GM19239 (cell line): Measurements from ENCODE around the gene REPS1.
"Not testable (repeated sequence)": the region's sequence is repeated elsewhere in the genome, so short reads cannot be mapped to it uniquely, and the experiment has no call there.

Source experiments
- DNase-seq: peaks from one replicate; pipeline ENCODE4 v3.0.0; 2011; ENCODE audit warnings: low spot score; ENCODE audit not compliant: insufficient read length
- FAIRE-seq: peaks from 2 replicates; lab custom pipeline; 2011; peaks lifted over from hg19 to GRCh38; lab: Jason Lieb, UNC

Gene REPS1, protein sequence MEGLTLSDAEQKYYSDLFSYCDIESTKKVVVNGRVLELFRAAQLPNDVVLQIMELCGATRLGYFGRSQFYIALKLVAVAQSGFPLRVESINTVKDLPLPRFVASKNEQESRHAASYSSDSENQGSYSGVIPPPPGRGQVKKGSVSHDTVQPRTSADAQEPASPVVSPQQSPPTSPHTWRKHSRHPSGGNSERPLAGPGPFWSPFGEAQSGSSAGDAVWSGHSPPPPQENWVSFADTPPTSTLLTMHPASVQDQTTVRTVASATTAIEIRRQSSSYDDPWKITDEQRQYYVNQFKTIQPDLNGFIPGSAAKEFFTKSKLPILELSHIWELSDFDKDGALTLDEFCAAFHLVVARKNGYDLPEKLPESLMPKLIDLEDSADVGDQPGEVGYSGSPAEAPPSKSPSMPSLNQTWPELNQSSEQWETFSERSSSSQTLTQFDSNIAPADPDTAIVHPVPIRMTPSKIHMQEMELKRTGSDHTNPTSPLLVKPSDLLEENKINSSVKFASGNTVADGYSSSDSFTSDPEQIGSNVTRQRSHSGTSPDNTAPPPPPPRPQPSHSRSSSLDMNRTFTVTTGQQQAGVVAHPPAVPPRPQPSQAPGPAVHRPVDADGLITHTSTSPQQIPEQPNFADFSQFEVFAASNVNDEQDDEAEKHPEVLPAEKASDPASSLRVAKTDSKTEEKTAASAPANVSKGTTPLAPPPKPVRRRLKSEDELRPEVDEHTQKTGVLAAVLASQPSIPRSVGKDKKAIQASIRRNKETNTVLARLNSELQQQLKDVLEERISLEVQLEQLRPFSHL

DNA sequence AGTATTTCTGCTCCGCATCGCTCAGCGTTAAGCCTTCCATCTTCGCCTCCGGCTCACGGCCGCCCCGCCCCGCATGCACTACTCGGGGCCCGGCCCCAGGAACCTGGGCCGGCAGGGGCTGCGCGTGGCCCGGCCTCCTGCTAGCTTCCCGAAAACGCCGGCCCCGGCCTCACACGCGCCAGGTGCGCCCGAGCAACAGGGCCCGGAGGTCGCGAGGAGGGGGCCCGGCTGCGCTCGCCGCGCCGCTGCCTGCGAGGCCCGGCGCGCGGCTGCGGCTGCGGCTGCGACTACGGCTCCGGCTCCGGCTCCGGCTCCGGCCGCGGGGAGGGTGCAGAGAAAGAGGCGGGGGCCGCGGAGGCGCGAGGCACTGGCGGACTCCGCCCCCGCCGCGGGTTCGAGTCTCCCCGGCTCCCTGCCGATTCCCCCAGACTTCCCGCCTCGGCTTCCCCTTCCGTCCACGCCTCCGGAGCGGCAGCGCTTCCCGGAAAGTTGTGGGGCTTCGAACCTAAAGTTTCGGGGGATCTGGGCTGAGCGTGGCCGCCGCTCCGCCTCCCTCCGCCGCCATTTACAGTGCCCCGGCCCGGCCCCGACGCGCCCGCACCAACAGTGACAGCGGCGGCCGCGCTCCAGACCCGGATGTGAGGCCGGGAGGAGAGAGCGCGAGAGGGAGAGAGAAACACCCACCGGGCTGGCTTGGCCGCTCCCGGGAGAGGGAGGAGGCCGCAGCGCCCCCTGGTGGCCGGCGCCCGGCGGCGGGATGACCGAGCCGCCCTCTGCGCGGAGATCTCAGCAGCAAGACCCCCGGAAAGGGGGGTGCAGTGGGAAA, at the start of gene REPS1:
Gene REPS1, minus strand, starts transcription at position 611 of the 826 bp plus-strand sequence. Its CDS starts 571 bp downstream, at position 40.
- DNase-seq: peak; percentile 95
- peak; percentile 45 for FAIRE-seq

DNA sequence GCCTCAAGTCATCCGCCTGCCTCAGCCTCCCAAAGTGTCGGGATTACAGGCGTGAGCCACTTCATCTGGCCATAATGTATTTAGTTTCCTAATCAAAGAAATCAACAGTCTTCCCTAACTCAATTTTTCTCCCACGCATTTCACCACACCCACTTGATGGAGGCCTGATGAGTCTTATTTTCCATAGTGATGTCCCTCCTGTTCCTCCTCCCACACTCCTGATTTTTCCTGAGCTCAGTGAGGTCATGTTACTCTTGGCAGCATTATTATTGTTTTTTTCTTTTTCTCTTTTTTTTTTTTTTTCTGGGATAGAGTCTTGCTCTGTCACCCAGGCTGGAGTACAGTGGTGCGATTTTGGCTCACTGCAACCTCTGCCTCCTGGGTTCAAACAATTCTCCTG, 49.4 kb upstream of the REPS1 start:
- DNase-seq: no peak
- FAIRE-seq: no peak

DNA sequence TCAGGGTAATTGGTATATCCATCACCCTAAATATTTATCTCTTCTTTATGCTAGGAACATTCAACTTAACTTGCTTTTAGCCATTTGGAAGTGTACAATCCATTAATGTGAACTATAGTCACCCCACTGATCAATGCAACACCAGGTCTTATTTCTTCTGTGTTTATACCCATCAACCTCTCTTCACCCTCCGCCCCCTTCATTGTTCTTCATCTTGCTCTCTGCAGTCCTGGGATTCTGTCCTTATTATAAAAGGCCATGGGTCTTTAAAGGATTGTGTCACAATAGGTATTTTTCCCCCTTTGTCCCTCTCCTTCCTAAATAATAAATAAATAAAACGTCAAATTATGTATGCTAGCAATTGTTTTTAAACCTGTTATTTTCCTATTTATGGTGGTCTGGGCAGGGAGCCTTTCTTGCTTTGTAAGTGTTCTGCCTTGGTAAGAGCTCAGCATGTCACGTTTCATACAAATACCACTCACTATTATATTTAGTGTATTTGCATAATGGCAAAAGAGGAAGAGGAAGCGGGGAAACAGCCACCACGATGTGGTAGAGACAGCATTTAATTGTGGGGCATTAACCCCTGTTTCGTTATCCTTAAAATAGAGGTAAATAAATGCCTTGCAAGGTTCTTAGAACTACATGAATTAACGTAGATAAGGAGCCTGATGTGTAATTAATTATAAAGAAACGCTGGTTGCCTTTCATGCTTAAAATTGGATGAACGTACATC, 42.3 kb upstream of the REPS1 start:
- peak; percentile 61 for DNase-seq
- peak; percentile 86 for FAIRE-seq

DNA sequence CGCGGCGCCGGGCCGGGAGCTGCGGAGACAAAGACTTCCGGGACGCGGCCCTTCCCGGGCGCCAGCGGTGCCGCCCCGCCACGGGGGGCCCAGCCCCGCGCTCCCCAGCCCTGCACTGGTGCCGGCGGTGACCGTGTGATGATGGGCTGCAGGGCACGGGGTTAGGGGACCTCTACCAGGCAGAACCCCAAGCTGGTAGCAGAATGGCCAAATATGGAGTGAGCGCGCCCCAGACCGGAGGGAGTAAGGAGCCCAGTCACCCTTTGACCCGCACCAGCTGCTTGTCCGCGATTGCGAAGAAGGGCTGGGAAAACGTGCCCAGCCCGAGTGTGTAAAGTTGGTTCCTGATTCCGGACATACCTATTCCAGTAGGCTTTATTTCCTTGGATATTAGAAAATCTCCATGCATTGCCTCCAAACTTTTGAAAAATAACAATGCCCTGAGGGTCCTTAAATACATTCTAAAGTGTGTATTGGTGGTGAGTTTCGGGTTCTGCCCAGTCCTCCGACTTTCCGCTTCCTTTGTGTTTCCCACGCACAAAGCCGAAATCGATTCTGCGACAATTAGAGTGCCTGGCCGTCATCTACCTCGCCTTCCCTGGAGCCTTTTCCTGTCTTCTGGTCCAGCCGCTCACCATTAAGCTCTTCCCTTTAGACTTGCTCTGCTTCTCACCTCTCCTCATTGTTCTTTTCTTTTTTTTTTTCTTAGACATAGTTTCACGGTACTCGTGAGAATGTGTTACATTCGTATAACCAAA, 41.6 kb upstream of the REPS1 start:
- peak; percentile 78 for FAIRE-seq
- no peak for DNase-seq

DNA sequence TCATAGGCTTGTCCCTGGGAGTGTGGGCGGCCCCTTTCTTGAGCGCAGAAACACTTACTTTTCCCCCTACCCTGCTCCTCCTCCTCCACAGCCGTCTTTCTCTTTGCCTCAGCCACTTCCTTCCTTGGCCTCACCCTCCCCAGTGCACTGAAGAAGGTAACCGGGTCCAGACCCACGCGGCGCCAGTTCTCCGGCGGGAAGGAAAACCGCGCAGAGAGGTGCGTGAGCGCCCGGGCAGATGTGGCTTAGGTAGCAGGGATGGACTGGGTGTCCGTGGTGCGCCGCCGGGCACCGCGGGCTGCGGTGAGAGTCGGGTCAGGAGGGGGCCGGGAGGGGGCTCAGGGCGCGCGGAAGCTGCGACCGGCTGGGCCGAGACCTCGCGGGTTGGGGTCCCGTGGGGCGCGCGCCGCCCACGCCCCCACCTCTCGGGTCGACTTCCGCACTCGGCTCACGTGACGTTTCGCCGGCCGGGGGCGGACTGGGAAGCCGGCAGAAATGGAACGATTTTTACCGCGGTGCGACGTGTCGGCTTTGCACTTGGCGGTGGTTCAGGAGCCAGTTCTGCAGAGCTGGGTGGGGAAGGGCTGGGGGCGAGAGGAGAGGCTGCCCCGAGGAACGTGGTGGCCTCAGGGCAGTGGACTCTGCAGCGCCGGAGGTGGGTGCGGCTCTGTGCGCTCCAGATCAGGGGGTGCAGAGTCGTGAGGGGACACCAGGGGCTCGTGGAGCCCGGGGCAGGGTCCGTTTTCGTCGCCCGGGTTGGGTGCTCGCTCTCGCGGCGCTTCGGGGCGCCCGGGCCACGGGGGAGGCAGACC, 40.8 kb upstream of the REPS1 start, which contains the start of gene ABRACL:
Gene ABRACL, plus strand, starts transcription at position 88 of the 812 bp plus-strand sequence. CDS start 5,416 bp downstream, outside the sequence.
- FAIRE-seq (no peak), DNase-seq (peak; percentile 67)

DNA sequence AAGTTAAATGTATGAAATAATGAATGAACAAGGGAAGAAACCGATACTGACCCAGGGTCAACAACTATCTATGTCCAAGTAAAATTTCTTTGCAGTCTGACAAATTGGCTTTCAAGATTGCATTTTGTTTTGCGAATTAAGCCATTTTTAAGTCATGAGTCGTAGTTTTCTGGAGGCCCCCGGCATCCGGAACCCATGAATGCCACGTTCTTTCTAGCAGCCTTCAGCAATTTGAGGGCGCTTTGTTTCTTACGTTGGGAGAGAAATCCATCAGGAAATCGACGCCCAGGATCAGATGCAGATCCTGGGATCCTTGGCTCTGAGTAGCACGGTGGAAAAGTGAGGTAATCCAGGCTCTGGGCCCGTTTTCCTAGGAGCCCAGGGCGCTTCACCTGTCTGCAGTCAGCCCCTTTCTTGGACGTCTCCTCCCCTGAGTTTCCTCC, 40.2 kb upstream of the REPS1 start:
- no peak for FAIRE-seq
- DNase-seq: no peak

DNA sequence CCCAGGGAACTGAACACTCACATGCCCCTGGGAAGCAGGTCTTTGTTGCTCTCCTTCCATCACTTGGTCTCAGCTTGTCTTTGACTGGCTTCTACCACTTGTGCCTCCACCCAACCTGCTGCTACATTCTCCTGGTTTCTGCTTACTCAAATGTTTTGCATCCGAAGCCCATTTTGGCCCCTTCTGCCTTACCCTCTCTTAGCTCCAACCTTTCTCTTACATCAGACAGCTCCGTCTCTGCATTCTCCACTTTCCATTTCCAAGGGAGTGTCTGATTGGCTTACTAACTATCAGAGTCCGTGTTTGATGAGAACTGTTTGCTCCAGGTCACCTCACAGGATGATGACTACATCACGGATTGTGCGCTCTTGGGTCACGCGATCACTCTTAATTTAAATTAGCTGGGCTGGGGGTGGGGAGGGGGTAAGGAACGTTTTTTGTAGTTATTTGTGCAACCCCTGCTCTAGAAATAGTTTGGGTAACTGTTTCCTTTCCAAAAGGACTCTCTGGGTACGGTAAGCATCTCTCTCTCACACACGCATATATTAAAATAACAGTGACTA, 39.6 kb upstream of the REPS1 start:
- peak; percentile 93 for FAIRE-seq

DNA sequence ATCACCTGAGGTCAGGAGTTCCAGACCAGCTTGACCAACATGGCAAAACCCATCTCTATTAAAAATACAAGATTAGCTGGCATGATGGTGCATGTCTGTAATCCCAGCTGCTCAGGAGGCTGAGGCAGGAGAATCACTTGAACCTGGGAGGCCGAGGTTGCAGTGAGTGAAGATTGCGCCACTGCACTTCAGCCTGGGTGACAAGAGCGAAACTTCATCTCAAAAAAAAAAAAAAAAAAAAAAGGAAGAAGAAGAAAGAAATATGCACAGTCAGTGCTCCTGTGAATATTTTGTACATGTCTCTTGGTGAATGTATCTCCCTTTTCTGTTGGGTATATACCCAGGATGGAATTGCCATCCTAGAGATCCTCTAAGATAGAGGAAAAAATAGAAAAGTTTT, 37.4 kb upstream of the REPS1 start:
- not testable (repeated sequence) for FAIRE-seq, DNase-seq

More for the DNA sequence above, 39.6 kb upstream of the REPS1 start:
- no peak for DNase-seq

DNA sequence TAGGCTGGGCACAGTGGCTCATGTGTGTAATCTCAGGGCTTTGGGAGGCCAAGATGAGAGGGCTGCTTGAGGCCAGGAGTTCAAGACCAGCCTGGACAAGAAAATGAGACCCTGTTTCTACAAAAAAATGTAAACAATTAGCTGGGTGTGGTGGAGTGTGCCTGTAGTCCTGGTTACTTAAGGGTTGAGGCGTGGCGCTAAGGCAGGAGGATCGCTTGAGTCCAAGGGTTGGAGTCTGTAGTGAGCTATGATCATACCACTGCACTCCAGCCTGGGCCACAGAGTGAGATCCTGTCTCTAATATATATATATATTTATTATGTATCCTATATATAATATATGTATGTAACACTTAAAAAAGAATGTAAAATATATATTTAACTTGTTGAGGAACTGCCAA, 32.6 kb upstream of the REPS1 start:
- DNase-seq: no peak
- FAIRE-seq: no peak

DNA sequence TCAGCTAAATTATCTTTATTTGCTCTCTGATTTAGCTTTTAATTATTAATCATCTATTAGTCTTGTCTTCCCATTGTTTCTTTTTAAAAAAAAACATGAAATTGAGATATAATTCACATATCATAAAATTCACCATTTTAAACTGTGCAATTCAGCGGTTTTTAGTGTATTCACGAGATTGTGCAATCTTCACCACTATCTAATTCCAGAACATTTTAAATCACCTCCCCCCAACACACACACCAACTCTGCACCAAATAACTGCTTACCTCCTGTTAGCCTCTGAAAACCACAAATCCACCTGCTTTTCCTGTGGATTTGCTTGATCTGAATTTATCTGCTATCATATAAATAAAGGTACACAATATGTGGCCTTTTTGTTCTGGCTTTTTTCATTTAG, 31.7 kb upstream of the REPS1 start:
- FAIRE-seq: no peak

DNA sequence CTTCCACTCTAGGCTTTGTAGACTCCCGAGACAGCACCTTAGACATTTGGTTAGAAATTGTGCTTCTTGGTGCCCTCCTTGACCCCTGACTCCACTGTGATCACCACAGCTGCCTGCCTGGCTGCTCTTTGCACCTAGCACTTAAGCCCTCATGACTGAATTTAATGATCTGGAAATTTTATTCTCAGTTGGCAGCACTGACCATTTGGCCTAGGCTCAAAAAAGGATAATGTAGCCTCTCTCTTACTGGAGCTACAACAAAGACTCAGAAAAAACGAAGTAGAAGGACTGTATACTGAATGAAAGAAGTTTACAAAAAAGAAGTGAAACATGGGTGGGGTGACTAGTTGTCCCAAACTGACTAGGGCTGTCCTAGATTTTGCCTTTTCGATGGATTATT, 29.2 kb upstream of the REPS1 start:
- DNase-seq (no peak), FAIRE-seq (no peak)

More for the DNA sequence above, 31.7 kb upstream of the REPS1 start:
- no peak for DNase-seq

DNA sequence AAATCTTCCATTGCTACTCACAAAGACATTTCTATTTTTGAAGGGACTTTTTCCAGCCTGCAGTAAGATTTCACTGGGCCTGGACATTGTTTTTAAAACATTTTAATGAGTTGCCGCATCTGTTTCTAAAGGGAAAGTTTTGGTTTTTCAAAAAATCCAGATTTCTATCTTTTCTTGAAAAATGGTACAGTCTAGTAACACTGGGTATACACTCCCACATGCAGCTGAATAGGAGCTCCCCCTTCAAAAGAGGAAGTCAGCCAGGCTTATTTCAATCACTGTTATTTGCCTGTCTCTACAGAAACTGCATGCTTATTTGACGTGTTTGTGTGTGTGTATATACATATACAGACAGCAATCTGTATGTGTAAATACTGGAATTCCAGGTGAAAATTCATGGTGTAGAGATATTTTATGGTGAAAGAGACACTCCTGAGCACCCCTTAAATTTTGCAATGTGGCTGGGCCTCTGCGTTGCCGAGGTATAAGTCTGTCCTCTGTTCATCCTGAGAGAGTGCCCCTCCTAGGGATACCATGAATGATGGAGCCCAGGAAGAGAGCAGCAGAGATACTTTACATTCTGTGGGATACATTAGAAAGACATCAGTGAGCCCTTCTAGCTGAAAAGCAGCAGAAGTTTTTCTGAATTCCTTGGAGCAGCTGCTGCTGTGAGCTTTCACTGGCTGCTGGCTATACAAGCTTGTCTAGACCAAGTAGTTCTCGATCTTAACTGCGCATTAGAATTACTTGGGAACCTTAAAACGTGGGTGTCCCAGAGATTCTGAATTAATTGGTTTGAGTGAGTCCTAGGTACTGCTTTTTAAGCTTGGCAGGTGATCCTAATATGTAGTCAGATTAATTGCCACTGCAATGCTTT, 28.5 kb upstream of the REPS1 start:
- FAIRE-seq: no peak
- no peak for DNase-seq

DNA sequence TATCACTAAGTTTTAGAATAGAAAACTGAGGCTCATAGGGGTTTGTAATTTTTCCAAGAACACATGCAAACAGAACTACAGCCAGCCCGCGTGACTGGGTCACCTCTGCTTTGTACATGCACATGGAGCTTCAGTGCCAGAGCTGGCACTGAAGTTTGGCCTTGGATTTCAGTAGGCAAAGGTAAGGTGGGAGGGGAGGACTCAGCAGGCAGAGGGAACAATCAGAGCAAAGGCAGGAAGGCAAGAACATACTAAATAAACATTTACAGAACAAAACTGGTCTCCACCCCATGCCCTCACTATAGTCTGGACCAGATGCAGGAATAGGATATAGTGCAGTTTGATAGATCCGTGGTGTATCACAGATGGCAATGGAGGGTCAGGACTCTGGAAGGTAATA, 26.9 kb upstream of the REPS1 start:
- FAIRE-seq (no peak), DNase-seq (no peak)

DNA sequence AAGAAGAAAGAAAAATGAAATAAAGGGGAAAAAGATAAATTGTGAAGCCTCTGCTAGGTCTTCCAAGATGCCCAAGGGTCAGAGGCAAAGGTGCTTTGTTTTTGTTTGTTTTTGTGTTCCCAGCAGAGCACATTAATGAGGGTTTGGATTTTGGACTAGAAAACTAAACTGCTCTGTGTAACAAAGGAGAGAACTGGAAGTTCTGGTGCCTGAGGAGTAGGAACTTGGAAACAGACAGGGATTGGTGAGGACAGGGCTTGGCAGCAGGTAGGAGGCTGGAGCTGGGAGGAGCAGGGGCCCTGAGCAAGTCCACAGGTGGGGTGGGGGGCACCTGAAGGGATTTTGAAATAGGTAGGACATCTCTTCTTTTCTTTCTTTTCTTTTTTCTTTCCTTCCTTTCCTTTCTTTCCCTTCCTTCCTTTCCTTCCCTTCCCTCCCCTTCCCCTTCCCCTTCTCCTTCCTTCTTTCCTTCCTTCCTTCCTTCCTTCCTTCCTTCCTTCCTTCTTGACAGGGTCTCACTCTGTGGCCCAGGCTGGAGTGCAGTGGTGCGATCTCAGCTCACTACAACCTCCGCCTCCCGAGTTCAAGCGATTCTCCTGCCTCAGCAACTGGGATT, 25.2 kb upstream of the REPS1 start:
- no peak for FAIRE-seq
- no peak for DNase-seq

DNA sequence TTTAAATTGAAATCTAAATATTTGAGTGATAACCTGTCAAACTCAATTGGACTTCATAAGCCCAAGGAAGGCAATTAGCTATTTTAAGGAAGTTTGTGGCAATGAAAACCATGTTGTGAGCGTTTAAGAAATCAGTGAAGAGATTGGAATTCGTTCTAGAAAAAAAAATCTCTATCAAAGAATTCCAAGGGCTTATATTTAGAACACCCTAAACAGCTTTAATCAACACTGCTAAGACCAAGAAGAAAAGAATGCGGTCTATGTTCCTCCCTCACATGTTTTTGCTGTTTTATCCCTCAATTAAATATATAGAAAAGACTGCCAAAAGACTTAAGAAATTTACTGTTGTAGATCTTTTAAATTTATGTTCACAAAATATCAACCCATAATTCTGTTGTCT, 23.9 kb upstream of the REPS1 start:
- DNase-seq (no peak), FAIRE-seq (no peak)

DNA sequence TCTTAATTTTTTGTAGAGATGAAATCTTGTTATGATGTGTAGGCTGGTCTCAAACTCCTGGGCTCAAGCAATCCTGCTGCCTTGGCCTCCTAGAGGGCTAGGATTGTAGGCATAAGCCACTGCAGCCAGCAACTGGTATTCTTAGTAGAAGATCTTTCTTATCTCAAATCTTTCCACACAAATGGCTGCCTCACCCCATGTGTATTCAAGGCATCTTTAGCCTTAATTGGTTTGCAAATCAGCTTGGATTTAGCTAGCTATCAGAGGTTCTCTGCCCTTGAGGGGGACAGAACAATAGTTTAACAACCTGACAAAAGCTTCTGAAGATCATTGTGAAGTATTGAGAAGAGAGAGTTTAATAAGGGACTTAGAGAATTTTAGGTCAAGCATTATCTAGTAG, 22.6 kb upstream of the REPS1 start:
- FAIRE-seq: no peak
- no peak for DNase-seq
